ENCODE data around the gene PELI2.

DNA sequence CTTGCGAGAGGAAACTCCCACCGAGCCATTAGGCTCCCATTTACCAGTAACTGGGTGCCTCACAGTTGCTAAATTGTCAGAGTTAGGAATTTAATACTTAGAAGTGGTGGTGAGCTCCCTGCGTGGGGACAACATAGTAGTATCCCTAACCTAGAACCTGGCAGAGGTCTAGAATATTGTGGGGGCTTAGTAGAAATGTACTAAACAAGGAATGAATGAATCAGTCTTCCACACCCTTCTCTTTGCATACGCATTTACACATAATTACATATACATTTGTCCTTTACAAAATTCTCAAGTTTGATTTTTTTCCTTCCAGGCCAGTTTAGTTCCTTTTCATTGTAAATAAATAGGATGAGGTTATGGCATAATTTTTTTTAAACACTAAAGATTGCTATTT, 24.1 kb downstream of the PELI2 start:
- TF ChIP-seq POLR2A (IDR thresholded peaks at IDR 0.05) = no peak
- TF ChIP-seq, protein P1, sequence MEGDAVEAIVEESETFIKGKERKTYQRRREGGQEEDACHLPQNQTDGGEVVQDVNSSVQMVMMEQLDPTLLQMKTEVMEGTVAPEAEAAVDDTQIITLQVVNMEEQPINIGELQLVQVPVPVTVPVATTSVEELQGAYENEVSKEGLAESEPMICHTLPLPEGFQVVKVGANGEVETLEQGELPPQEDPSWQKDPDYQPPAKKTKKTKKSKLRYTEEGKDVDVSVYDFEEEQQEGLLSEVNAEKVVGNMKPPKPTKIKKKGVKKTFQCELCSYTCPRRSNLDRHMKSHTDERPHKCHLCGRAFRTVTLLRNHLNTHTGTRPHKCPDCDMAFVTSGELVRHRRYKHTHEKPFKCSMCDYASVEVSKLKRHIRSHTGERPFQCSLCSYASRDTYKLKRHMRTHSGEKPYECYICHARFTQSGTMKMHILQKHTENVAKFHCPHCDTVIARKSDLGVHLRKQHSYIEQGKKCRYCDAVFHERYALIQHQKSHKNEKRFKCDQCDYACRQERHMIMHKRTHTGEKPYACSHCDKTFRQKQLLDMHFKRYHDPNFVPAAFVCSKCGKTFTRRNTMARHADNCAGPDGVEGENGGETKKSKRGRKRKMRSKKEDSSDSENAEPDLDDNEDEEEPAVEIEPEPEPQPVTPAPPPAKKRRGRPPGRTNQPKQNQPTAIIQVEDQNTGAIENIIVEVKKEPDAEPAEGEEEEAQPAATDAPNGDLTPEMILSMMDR (IDR thresholded peaks at IDR 0.05) = no peak

All from testis (tissue), 2 donors.